Measurements from ENCODE around the gene CD93.

CD93 gene

DNA sequence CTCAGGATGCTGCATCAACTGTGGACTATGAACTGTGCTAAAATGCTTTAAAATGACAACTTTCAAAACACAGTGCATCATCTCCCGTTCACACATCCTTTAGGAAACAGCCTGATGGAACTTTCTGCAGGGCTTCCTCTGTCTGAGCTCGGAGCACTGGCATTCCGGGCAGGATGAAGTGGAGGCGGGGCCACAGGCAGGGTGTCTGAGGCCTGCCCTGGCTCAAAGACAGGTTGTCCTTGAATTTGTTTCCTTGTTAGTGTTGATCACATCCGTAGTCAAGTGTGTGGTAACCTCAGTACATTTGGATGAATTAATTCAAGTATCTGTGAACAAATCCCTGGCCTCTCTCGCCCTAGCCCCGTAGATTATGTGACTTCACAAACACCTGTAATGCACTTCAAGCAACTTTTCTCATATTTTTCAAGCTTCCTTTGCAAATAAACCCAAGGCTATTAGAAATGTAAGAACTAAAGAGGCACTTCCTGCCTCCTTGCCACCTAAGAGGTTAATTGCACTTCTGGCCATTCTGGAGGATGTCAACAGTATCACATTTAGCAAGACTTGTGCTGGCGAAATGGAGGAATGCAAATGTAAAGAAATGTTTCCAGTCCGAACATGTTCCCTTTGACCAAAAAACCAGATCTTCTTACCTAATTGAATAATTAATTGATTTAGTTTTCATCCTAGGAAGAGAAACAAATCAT is 3.1 kb downstream of the CD93 start:
- DNase-seq (ENCODE audit: low spot score) = no peak

DNA sequence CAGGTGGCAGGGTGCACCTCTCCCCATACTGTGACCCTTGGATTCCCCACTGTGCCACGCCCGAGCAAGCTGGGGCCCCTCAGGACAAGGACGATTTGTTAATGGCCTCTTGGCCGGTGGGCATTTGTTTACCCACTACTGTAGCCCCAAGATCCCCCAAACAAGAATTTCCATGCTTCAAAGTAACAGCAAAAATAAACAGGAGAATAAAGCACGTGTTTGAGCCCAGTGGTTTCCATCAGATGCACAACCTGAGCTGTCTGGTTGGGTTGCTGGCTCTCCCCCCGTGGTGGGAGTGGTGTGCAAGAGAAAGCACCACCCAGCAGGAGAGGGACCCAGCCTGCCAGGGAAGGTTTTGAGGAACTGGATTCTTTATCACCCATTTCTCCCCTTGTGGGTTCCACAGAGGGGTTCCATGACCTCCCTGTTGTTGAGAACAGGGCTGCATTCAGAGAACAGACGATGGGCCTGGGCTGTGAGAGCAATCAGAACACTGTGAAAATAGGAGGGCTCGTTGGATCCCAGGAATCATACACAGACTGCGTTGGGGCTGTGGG is 4.8 kb downstream of the CD93 start:
- DNase-seq (ENCODE audit: low spot score) = no peak

GRCh38 chr20:23080521-23080920 is 5.6 kb downstream of the CD93 start:
- DNase-seq (ENCODE audit: low spot score) = no peak

- no peak for DNase-seq (ENCODE audit: low spot score)
These were observed 6.2 kb downstream of the CD93 start for GRCh38 chr20:23079926-23080325.

GRCh38 chr20:23079016-23079351 is 7.1 kb downstream of the CD93 start:
- no peak for DNase-seq (ENCODE audit: low spot score)

DNA sequence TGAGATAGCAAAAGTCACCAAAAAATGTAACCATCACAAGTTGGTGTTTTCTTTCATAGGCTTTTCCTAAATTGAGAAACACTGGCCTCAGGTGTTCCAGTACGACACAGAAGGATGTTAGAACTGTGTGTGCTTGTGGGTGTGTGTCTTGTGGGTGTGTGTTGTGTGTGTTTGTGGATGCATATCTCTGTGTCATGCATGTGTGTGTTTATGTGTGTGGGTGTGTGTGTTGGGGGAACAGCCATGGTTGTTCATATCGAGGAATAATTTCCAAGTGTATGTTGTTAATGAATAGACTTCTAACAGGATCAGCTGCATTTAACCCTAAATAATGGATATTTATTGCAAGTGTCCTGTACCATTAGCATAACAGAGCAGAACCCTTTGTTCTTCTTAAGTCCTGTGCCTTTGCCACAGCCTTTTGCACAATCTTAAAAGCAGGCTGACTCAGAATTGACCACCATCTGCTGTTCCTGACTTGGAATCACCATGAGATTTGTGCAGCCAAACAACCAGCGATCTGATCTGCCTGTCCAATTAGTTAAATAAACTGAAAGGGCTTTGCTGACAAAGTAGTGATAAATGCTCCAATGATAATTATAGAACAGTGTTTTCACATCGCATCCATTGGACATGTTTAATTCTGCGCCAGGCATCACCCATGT is 7.6 kb downstream of the CD93 start:
- no peak for DNase-seq (ENCODE audit: low spot score)

DNA sequence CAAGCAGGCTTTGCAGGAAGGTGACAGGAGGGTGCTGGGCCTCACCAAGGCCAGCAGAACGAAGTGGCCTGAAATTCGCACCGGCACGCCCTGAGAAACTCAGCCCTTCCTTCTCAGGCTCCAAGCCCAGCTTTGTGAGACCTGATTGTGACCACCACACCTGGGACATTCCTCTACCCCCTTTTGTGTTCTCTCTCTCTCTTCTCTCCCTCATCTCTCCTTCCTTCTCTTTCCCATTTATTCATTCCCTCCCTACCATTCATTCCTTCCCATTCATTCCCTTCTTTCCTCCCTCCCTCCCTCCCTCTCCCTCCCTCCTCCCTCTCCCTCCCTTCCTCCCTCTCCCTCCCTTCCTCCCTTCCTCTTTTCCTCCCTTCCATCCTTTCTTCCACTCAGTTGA is 8.8 kb downstream of the CD93 start:
- no peak for DNase-seq (ENCODE audit: low spot score)

DNA sequence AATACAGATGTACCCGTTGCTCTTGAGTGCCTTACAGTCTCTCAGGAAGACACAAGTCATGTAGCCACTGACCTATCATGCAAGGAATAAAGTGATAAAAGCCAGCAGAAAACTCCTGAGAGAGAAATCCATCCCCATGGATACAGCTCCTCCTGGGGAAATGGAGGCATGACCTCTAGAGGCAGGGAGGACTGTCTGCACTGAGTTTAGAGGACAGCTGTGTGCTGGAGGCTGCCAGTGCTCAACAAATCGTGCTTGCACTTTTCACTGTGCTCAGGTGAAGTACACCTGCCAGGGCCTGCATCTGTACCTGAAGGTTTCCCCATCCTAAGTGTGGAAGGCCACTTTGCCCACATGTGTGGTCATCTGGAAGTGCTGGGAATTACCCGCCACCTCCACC is 12.1 kb downstream of the CD93 start:
- no peak for DNase-seq (ENCODE audit: low spot score)

GRCh38 chr20:23072892-23073586 is 13.1 kb downstream of the CD93 start:
- no peak for DNase-seq (ENCODE audit: low spot score)

DNA sequence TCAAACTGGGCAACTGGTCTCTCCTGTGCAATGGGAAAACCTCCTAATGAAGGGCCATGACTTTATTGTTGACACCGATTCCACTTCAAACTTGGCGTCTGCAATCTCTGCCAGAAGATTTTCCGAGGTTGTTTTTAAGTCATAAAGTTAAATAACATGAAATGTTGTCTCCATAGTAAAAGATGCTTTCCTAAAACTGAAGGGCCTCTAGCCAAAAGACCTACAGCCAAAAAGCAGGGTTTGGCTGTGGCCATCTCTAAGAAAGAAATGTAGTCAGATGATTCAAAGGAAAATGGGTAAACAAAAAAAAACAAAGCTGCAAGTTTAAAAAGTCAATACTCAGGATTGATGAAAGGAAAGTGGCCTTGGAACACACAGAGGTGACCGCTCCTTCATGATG is 14.1 kb downstream of the CD93 start:
- DNase-seq (ENCODE audit: low spot score) = no peak

- no peak for DNase-seq (ENCODE audit: low spot score)
These were observed 14.7 kb downstream of the CD93 start for GRCh38 chr20:23071398-23071797.

GRCh38 chr20:23069108-23069507 is 17.0 kb downstream of the CD93 start:
- no peak for DNase-seq (ENCODE audit: low spot score)

DNA sequence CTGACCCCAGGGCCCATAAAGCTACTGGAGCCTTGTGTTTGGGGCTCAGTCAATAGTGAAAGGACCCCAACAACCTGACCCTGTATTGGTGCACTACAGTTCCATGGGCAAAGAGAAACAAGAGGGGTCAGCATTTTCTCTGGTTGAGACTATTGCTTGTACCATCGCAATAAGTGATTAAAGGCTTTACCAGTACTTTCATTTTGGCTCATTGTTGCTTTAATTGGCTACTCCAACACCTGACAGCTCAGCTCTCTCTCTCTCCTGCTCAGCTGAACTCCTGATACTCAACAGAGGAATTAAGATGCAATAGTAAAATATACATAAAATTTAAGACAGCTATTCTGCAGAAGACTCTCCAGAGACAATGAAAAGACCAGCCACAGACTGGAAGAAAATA is 17.8 kb downstream of the CD93 start:
- no peak for DNase-seq (ENCODE audit: low spot score)

DNA sequence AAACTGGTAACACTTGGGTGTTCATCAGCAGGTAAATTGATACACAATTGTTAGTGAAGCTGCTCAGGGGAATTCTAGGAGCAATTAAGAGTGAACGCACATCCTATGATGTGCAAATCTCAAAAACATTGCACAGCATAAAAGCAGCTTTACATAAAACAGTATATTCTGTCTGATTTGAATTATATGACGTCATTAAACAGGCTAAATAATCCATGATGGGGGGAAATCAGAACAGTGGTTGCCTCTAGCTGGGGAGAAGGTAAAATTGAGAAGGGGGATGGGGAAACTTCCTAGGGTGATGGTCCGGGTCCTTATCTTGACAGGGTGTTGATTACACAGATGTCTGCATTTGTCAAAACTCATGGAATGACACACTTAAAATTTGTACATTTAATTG is 19.4 kb downstream of the CD93 start:
- no peak for DNase-seq (ENCODE audit: low spot score)

DNA sequence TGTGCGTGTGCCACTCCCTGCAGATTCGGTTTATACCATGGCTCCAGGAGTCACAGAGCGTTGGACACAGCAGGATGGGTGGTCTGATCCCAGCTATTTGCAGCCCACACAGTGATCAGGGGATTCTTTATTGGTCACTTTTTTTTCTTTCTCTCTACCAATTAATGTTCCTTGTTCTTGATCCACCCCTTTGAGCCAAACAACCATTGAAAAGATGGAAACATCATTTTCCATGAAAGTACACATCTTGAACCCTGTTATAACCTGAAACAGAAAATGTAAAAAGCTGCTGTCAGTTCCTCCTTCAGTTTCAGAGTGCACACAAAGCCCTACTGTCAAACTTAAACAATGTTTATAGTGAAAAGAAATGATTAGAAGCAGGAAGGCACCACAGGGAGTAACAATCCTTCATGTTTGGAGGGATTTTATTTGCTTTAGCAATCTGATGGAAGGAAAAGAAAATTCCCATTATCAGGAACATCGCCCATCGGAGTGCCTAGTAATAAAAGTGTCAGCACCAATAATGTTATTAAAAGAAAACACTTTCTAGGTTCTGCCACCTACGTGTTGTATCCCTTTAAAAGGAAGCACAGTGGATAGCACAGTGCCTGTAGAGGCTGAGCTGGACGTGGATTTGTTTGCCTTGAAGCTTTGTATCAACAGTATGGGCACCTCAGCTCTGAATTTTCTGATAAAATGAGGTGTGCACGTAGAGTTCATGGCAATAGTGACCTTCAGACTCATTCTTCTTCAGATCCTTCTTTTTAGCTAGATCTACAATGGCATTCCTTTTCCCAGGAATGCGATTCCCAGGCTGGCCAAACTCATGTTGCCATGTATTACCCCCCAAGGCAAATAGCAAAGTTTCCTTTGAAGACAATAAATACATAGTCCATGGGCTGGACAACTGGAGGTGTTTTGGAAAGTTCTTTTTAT is 20.6 kb downstream of the CD93 start:
- no peak for DNase-seq (ENCODE audit: low spot score)

- DNase-seq (ENCODE audit: low spot score) = no peak
These were observed 22.5 kb downstream of the CD93 start for GRCh38 chr20:23063581-23063980.

GRCh38 chr20:23063168-23063567 is 23.0 kb downstream of the CD93 start:
- DNase-seq (ENCODE audit: low spot score) = no peak

- DNase-seq (ENCODE audit: low spot score) = no peak
These were observed 23.5 kb downstream of the CD93 start for GRCh38 chr20:23062632-23063031.

DNA sequence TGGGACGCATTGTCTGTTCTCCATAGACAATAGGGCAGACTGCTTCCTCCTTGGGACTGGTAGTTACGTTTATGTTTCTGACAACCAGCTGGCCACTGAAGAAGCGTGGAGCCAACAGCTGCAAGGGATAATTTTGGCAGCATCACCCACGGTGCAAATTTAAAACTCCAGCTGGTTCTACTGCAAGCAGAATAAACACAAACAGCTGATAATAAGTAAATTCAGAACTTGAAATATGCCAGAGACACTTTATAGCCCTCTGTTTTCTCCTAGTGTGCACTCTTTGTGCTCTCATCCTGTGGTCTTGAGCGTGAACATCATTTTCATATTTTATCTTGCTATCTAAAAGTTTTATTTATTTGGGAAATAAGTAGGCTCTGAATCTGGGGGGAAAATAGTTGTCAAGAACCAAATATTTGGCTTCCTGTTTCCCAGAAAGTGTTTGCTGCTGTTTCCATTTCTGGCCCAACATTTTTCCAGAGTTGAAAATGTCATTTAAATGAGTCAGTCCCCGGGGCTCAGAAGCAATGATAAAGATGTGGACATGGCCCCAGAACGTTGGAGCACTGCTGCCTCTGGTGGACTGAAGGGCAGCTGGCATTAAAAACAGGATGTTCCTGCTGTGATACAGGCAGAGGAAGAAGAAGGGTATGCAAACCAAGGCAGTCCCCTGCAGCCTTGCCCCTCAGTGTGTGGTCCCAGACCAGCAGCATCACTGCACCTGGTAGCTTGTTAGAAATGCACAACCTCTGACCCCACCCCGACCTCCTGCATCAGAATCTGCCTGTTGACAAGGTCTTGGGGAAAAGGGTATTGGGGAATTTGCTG is 24.2 kb downstream of the CD93 start:
- no peak for DNase-seq (ENCODE audit: low spot score)

- no peak for DNase-seq (ENCODE audit: low spot score)
These were observed 24.9 kb downstream of the CD93 start for GRCh38 chr20:23061262-23061661.

GRCh38 chr20:23060629-23061028 is 25.5 kb downstream of the CD93 start:
- no peak for DNase-seq (ENCODE audit: low spot score)
